NCI-H146 (cell line): ENCODE data around the gene FGF23.

Experiments used
- DNase-seq: peaks from one replicate; lab custom pipeline; 2025; lab: John Stamatoyannopoulos, UW

Gene FGF23

GRCh38 chr12:4383304-4383865, 3.9 kb upstream of the FGF23 start:
- DNase-seq, result no peak

- DNase-seq, result no peak
These were observed 820 bp upstream of the FGF23 start for GRCh38 chr12:4380332-4380731.

GRCh38 chr12:4378772-4379171, 740 bp downstream of the FGF23 start:
- no peak for DNase-seq

GRCh38 chr12:4375449-4375848, 4.1 kb downstream of the FGF23 start:
- DNase-seq, result no peak

- no peak for DNase-seq
These were observed 6.9 kb downstream of the FGF23 start for GRCh38 chr12:4372653-4373052.

GRCh38 chr12:4370265-4370664, 9.2 kb downstream of the FGF23 start:
- DNase-seq, result no peak

GRCh38 chr12:4369548-4369947, 10.0 kb downstream of the FGF23 start:
- no peak for DNase-seq

- no peak for DNase-seq
These were observed 13.4 kb downstream of the FGF23 start for GRCh38 chr12:4366090-4366489.

GRCh38 chr12:4356041-4356327, 23.5 kb downstream of the FGF23 start:
- DNase-seq, result peak; percentile 66

- DNase-seq, result no peak
These were observed 24.1 kb downstream of the FGF23 start for GRCh38 chr12:4355156-4356040.

- DNase-seq, result peak; percentile 12
These were observed 25.7 kb downstream of the FGF23 start for GRCh38 chr12:4353785-4354208.

GRCh38 chr12:4346931-4347330, 32.6 kb downstream of the FGF23 start:
- no peak for DNase-seq

GRCh38 chr12:4331842-4332241, 47.7 kb downstream of the FGF23 start:
- DNase-seq, result no peak

GRCh38 chr12:4331221-4331620, 48.3 kb downstream of the FGF23 start:
- DNase-seq, result no peak

- DNase-seq, result no peak
These were observed 49.3 kb downstream of the FGF23 start for GRCh38 chr12:4330203-4330602.

GRCh38 chr12:4327293-4327692, 52.2 kb downstream of the FGF23 start:
- no peak for DNase-seq

GRCh38 chr12:4325966-4326365, 53.5 kb downstream of the FGF23 start:
- DNase-seq, result no peak

- no peak for DNase-seq
These were observed 55.1 kb downstream of the FGF23 start for GRCh38 chr12:4324366-4324765.

- no peak for DNase-seq
These were observed 56.1 kb downstream of the FGF23 start for GRCh38 chr12:4323396-4323795.

- no peak for DNase-seq
These were observed 56.8 kb downstream of the FGF23 start for GRCh38 chr12:4322726-4323125.

GRCh38 chr12:4320853-4321701, 58.4 kb downstream of the FGF23 start, which contains the start of gene TIGAR:
TSS of gene TIGAR (plus strand) at chr12:4321213. CDS start at chr12:4321272, 59 bp downstream.
- peak; percentile 96 for DNase-seq

GRCh38 chr12:4320497-4320852, 59.0 kb downstream of the FGF23 start:
- peak; percentile 27 for DNase-seq
